LoVo (cell line): ENCODE results near the gene DCP1A.
"Not testable (repeated sequence)": the region's sequence is repeated elsewhere in the genome, so short reads cannot be mapped to it uniquely, and the experiment has no call there.

Experiments
- DNase-seq: peaks from one replicate; pipeline ENCODE4 v3.0.0-alpha.2; 2016; ENCODE audit warnings: low spot score

DCP1A gene

DNA sequence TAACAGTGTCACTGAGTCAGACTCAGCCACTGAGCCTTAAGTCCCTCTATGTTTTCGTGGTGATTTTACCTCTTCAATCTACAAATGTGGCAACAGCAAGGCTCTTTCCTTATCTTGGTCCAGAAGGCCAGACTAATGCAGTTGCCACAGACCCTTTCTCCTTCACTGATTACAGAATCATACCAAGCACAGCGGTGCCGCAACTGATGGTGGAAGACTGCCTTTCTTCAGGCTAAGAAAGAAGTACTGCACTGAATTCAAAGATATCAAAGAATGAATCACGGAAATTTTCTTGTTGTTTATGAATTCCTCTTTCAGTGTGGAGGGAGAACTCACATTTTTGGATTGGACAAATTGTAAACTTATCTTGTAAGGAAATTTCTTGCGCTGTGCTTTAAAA lies 18.6 kb downstream of the DCP1A start:
- no peak for DNase-seq

GRCh38 chr3:53327986-53328385 lies 19.4 kb downstream of the DCP1A start:
- not testable (repeated sequence) for DNase-seq

- no peak for DNase-seq
Measured at GRCh38 chr3:53324105-53324504, 23.2 kb downstream of the DCP1A start.

DNA sequence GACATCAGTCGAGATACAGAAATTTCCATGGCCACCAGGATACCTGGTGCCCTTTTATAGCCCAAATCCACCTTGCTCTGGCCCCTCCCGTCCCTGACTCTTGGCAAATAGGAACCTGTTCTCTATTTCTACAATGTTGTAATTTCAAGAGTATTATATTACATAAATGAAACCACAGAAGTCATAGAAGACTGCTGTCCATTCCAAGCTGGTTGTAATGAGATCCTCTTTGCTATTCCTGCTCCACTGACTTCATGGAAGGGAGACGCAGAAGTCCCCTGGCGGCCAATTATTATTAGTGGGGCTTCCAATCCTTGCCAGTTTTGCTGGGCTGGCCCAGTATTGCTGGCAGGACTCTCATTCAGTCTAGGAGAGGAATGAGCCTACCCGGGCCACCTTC lies 26.6 kb downstream of the DCP1A start:
- no peak for DNase-seq

DNA sequence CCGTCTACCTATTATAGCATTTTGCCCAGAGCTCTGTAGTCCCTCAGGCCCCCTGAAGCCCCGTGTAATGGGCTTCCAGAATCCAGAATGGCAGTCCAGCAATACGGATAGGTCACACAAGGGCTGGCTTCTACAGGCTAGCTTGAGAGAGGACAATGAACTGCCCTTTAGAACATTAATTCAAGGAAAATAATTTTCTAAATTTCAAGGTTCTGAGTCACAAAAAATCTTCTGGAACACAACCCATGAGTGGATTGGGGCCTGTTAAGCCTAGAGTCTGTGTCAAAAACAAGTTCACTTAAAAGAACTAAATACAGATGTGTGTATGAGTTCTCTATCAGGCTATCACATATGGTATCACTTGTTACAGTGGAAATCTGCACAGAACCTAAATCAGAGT lies 28.8 kb downstream of the DCP1A start:
- DNase-seq, result no peak

DNA sequence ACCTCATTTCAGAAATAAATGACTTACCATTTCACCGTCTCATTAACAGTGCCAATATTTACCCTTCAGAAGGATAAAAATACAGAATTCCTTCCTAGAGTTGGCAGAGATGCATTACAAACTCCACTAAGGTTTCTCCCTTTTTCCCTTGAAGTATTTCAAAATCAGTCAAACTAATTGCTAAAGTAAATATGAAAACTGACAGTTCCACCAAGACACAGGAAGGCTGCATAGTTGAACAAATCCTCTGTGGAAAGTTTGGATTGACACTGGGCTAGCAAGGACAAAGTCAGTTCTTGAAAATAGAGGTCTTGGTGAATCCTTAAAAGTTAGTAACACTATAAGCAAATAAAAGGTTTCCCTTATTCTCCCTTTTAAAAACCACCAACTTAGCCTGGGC lies 34.5 kb downstream of the DCP1A start:
- no peak for DNase-seq

DNA sequence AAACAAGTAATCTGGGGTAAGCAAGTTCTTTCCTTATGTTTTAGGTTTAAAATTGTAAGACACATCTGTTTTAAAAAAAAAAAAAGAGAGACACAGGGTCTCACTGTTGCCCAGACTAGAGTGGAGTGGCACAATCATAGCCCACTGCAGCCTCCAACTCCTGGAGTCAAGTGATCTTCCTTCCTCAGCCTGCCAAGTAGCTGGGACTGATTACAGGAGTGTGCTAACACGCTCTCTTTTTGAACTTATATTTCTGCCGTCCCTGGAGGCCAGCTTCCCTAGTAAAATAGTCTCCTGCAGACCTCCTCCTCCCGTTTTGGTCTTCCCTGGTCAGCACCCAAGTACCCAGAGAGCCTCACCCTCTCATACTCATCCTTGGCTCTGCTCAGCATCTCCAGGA lies 35.5 kb downstream of the DCP1A start:
- no peak for DNase-seq

DNA sequence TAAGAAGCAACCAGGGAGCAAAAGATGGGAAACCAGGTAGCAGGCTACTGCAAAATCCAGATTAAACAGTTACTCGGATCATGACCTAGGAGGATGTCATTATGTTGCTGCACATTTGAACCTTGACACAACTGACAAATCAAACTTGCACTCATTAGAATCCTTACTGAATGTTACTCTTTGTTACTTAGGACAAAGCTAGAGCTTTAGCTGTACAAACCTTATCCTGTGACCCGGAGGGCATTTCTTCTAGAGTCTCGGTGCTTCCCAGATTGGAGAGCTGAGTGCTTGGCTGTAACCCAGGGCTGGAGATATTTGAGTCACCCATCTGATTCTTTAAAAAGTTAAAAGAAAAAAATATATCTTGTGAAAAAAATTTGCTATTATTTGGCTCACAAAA lies 43.4 kb downstream of the DCP1A start:
- DNase-seq, result no peak

DNA sequence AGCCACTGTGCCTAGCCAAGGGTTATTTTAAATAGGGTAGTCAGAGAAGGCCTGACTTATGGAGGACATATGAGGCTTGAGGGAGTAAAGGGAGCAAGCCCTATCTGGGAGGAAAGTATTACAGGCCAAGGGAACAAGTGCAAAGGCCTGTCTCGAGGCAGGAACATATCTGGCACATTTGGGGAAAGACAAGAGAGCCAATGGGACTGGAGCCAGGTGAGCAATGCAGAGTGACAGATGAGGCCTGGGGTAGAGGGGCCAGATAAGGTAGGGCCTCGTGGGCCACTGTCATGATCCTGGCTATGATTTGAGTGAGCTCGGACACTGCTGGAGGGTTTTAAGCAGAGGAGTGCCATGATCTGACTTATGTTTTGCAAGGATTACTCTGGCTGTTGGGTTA lies 43.8 kb downstream of the DCP1A start:
- no peak for DNase-seq

DNA sequence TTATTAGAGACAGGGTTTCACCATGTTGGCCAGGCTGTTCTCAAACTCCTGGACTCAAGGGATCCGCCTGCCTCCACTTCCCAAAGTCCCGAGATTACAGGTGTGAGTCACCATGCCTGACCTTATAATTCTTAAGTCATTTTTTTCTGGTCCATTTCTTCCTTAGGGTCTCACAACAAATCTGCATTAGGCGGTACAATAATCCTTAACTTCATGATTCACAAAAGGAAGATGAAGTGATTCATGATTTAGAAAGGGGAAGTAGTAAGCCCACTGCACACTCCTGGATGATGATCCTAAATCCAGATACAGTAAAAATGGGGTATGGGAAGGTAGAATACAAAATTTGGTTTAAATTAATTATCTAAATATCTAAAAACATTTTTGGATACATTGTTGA lies 46.5 kb downstream of the DCP1A start:
- no peak for DNase-seq

GRCh38 chr3:53299611-53300023 lies 47.7 kb downstream of the DCP1A start:
- DNase-seq, result peak; percentile 71

DNA sequence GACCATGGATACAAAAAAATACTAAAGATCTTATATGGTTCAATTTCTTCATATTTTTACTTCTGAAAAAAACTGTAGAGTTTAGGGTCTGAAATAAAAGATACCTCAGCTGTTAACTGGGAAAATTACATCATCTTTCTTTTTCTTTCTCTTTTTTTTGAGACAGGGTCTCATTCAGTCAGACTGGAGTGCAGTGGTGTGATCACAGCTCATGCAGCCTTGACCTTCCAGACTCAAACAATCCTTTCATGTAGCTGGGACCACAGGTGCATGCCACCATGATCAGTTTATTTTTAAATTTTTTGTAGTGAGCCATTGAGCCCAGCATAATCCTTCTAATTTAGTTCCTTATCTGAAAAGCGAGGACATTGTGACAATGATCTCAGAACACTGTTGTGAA lies 51.9 kb downstream of the DCP1A start:
- no peak for DNase-seq

DNA sequence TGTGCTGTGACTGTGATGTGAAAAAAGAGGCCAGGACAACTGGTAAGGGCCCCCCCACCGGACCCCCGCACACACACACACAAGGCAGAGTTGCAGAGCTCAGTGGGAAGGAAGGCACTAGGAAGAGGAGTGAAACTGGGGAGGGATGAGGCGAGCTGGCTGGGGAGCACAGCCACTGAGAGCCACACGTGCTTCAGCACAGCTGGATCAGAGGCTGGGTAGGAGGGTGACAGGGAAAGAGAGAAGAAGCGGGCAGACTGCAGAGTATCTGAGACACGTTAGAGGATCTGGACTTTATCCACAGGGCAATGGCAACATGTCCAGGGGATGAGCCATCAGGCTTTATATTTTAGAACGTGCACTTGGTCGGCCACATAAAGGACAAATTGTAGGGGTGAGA lies 53.5 kb downstream of the DCP1A start:
- no peak for DNase-seq

DNA sequence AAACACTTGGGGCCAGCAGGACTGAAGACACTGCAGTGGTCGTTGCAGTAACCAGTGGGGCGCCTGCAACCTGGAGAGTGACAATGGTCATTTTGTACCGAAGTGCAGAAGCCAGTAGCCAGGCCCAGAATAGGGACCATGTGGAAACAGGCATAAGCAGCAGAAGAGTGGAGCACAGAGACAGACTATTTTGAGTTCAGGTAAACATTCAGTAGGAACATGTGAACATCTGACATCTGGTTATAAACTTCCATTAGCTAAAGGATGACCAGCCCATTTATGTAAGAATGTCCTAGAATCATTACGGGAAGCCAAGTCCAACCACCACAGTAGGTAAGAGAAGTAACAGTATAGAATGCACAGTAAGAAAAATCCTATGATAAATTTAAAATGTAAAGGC lies 59.1 kb downstream of the DCP1A start:
- DNase-seq, result no peak

DNA sequence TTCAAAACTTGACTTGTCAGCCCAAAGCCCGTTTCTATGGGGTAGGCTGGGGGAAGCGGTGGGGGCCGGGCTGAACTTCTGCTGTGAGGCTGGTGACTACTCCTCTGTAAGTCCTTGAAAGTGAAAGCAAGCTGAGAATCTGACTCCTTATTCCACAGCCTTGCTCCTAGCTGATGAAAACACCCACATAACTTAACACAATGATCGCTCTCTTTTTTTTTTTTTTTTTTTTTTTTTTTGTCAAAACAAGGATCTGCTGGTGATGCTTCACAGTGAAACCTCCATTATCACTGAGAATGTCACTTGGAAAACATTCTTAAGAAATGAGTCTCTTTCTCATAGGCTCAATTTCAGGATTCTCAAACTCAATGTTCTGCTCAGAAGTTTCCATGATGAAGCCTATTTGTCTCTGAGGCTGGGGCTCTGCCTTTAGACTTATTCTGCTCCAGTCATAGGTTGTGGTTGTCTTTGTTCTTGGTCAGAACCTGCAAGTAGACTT lies 60.2 kb downstream of the DCP1A start:
- DNase-seq, result no peak

DNA sequence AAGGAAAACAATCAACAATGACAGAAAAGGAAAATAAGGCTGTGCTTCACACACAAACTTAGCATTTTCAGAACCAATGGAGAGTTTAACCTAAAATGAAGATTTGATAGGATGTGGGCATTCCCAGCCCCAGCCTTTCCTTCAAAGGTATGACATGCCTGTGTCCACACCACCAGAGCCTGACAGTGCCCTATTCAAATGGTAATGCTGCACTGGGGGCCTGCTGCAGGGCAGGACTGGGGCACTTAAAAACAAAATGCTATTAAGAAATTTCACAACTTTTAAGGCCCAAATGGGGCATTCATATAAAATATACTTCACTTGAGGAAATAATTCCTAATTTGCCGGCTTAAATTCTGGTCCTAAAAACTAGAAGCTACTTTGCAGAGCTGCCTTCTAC lies 60.6 kb downstream of the DCP1A start:
- no peak for DNase-seq

DNA sequence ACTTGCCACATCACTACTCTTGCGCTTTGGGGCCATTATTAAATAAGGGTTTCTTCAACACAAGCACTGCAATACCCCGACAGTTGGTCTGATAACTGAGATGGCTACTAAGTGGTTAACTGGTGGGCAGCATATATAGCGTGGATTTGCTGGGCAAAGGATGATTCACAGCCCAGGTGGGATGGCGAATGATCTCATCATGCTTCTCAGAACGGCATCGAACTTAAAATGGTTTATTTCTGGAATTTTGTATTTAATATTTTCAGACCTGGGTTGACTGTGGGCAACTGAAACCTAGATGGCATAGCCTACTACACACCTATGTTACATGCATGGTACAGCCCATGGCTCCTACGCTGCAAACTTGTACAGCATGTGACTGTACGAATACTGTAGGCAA lies 64.8 kb downstream of the DCP1A start:
- DNase-seq, result no peak

DNA sequence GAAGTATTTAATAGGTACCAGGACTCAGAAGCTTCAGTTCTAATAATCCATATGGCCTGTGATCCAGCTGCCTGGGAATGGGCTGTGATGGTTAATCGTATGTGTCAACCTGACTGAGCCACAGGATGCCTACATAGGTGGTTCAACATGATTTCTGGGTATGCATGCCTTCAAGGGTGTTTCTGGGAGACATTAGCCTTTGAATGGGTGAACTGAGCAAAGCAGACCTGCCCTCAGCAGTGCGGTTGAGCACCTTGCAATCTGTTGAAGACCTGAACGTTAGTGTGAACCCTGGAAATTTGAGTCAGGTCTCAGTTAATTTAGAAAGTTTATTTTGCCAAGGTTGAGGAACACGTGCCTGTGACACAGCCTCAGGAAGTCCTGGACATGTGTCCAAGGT lies 68.7 kb downstream of the DCP1A start:
- no peak for DNase-seq

- DNase-seq, result no peak
Measured at GRCh38 chr3:53274938-53275605, 72.3 kb downstream of the DCP1A start.

GRCh38 chr3:53273146-53273670 lies 74.1 kb downstream of the DCP1A start:
- DNase-seq, result no peak

DNA sequence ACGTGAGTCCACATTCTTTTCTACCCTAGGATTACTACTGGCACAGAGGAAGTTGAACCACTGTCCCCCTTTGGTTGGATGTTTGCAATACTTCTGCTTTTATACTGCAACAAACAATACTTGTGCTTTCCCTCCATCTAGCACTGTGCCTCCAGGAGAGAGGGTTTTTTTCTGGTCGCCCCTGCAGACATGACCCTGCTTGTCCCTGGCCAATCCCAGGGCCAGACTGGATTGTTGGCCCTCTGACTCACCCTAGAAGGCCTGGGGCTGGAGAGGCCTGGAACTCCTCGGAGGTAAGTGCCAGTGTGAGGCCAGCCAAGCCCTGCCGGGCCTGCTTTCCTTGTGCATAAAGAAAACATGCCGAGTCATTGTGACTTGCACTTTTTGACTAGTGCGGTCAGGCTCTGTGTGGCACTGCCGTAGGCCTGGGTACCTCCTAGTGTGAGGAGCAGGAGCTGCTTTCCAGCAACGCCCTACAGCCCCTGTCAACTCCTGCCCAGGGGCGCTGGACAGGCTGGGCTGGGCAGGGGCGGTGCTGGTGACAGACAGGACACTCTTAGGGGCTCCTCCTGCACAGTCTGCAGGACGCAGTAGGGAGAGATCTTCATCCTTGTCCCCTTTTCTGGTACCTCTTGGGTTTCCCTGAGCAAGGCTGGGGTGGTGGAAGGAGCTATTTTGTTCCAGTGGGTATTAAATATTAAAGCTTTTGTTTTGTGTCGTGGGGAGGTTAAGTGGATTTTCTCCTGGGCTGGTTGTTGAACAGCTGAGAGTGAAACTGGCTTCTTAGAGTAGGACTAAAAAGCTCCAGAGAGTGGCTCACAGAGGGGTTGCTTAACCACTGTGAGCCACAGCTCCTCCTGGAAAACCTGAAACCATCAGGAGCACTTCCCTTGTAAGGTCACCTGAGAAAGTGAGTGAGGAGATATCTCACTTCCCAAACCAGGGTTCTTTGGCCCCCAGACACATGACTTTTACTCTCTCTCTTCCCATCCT lies 77.2 kb downstream of the DCP1A start:
- DNase-seq, result peak; percentile 99

DNA sequence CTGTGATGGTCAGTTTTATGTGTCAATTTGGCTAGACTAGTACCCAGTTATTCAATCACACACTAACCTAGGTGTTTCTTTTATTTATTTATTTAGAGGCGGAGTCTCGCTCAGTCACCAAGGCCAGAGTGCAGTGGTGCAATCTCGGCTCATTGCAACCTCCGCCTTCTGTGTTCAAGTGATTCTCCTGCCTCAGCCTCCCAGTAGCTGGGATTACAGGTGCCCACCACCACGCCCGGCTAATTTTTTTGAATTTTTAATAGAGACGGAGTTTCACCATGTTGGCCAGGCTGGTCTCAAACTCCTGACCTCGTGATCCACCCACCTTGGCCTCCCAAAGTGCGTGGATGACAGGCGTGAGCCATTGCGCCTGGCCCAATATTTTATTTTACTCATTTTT lies 78.2 kb downstream of the DCP1A start:
- DNase-seq, result peak; percentile 52

DNA sequence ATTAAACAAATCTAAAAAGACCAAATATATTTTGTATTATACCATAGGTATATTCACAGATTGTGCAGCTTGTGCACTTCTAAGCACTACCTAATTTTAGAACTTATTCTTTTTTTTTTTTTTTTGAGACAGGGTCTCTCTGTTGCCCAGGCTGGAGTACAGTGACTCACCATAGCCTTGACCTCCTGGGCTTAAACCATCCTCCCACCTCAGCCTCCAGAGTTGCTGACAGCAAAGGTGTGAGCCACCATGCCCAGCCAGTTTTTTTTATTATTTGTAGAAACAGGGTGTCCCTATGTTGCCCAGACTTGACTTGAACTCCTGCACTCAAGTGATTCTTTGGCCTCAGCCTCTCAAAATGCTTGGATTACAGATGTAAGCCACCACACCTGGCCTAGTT lies 79.6 kb downstream of the DCP1A start:
- DNase-seq, result no peak
